TTC549 (cell line): ENCODE data around the gene ZNF319.
"Not testable (repeated sequence)": the region's sequence is repeated elsewhere in the genome, so short reads cannot be mapped to it uniquely, and the experiment has no call there.

Source experiments
- FAIRE-seq: peaks from 2 replicates; lab custom pipeline; 2012; peaks lifted over from hg19 to GRCh38; lab: Jason Lieb, UNC

The ZNF319 gene

DNA sequence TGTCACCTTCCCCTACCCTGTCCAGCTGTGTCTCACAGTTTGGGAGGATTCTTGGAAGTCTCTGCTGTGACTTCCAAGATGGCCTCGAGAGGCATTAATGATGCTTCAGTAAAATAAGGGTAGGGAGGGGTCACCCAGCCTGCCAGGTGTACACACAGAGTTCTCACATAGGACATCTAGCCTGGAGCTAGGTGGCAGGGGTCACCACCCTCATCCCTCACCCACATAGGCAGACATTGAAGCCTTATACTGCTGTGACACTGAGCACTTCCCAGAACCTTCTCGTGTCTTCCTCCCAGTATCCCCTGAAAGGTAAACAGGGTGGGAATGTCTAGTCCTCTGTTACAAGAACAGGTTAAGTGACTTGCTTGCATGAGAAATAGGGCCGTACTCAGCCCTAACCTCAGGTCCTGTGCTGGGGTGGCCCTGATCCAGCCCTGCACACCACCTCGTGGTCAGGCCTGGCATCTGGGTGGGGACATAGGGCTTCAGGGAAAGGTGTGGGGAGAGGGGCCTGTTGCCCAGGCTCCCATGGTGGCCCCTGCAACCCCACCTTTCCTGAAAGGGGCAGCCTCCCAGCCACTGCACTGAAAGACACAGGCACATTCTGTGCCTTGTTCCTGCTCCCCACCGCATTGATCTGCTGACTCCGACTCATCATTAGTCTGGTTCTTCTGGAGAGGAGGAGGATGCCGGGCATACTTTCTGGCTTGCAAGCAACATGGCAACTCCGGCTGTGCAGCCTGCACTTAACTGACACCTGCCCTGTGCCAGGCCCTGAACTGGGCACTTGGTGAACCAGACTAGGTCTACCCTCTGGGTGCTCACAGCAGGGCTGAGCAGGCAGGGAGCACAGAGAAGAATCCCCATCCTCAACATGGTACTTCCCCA is 21.4 kb upstream of the ZNF319 start:
- FAIRE-seq: no peak

GRCh38 chr16:58020628-58021521 is 20.4 kb upstream of the ZNF319 start:
- FAIRE-seq: no peak

- FAIRE-seq: no peak
Observed at GRCh38 chr16:58019866-58020538, 19.5 kb upstream of the ZNF319 start.

GRCh38 chr16:58018803-58019202 is 18.3 kb upstream of the ZNF319 start:
- FAIRE-seq: no peak

GRCh38 chr16:58016840-58017446 is 16.5 kb upstream of the ZNF319 start:
- no peak for FAIRE-seq

- FAIRE-seq: no peak
Observed at GRCh38 chr16:58013201-58013956, 12.9 kb upstream of the ZNF319 start.

DNA sequence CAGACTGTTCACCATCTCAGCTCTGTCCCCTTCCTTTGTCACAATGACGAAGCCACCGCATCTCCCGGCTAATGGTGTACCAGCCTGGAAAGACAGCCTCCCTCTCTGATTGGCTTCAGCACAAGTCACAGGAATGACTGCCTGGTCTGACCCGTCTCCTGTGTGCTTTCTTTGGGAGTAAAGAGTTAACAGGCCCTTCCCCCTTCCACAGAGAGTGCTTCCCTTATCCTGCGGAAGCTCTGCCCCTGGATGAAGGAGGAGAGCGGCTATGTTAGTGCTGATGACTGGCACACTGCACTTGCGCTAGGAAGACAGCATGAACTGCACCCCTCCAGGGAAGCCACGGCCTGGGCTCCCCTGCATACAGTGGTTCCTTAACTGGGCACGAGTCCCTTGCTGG is 12.0 kb upstream of the ZNF319 start:
- FAIRE-seq: no peak

GRCh38 chr16:58011652-58012051 is 11.2 kb upstream of the ZNF319 start:
- no peak for FAIRE-seq

DNA sequence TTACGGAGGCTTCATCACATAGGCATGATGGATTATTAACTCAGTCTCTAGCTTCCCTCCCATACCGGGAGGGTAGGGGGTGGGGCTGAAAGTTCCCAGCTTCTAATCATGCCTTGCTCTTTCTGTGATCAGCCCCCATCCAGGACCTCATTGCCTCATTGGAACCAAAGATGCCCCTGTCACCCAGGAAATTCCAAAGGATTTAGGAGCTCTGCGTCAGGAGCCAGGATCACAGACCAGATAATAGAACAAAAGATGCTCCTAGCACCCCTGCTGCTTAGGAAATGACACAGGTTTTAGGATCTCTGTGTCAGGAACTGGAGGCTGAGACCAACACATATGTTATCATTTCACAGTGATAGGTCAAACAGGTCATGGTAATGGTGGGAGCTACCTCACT is 10.4 kb upstream of the ZNF319 start:
- no peak for FAIRE-seq

GRCh38 chr16:58009856-58010416 is 9.5 kb upstream of the ZNF319 start:
- FAIRE-seq: no peak

DNA sequence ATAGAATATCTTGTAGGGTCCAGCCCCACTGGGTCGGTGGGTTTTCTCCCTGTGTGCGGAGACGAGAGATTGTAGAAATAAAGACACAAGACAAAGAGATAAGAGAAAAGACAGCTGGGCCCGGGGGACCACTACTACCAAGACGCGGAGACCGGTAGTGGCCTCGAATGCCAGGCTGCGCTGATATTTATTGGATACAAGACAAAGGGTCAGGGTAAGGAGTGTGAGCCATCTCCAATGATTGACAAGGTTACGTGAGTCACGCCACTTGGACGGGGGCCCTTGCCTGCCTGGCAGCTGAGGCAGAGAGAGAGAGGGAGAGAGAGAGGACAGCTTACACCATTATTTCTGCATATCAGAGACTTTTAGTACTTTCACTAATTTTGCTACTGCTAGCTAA is 4.3 kb upstream of the ZNF319 start:
- FAIRE-seq: not testable (repeated sequence)

- no peak for FAIRE-seq
Observed at GRCh38 chr16:58002936-58003335, 2.5 kb upstream of the ZNF319 start.

GRCh38 chr16:58002416-58002800 is 1.9 kb upstream of the ZNF319 start:
- FAIRE-seq: no peak

DNA sequence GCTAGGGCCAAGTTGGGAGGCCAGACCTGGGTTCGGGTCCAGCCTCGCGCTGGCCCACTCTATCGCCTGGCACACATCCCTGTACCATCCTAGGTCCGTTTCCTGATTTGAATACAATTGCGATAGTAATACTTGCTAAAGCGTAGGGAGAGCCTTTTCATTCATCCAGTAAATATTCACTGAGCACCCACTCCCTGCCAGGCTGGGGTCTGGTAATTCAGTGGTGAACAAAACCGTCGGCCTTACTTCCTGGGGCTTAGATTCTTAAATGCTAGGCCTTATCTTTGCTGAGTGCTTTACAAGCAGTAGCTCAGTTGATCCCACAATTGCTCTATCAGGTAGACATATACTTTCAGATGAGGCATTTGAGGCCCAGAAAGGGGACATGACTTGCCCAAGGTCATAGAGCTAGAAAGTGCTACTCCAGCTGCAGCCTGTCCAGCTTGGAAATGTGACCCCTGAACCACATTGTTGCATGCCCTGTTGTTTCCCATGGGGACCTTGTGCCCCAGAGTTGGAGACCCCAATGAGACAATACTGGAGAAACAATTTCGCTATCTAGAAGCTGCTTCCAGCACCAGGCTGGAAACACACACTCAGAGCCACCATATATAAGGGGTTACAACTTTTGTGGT is 1.4 kb upstream of the ZNF319 start:
- no peak for FAIRE-seq

- no peak for FAIRE-seq
Observed at GRCh38 chr16:58000706-58001676, 519 bp upstream of the ZNF319 start, which contains the start of gene USB1. TSS of gene USB1 (plus strand) at chr16:58001407. CDS start at chr16:58001484, 77 bp downstream.

DNA sequence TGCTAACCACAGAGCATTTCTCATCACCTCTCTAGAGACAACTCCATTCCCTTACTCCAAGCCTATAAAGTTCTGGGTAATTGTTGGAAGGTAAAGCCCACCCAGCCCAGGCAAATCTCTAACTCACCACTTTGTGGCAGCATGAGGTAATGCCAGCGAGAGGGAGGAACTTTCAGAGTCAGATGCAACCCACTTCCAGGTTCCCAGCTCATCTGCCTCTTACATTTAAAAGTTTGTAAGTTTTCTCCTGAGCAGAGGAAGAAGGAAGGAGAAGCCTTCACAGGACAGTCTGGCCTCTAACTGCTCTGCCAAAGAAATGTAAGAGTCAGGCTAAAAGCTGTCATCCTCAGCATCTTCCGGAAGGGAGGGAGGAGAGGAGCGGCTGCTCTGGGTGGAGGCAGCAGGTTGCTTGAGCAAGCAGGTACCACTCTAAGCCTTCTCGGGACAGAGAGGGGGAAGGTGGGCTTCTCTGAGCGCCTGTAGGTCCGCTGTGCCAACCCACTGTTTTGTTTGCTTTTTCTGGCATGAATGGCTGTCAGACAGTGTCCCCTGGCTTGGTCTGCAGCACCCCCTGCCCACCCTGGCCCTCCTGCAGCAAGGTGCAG is 1.0 kb downstream of the ZNF319 start:
- no peak for FAIRE-seq

GRCh38 chr16:57998992-57999365 is 1.5 kb downstream of the ZNF319 start:
- FAIRE-seq: no peak

- FAIRE-seq: no peak
Observed at GRCh38 chr16:57998486-57998885, 2.0 kb downstream of the ZNF319 start.
